Forelimb muscle (tissue), 1 donor: ENCODE measurements around the gene ZBED2. TPM values are rescaled to one million over a fixed set of nuclear protein-coding genes. Genes with fewer than 3 reads are reported as not detected.

ENCODE experiments used
- DNase-seq: peaks from one replicate; pipeline ENCODE4 v3.0.0-alpha.2; 2013; ENCODE audit warnings: low read depth
- polyA plus RNA-seq: library from polyadenylated mRNA; unstranded; fragments of 120-200 nt; gene quantifications from one replicate; pipeline ENCODE4 v1.2.1, GENCODE V29; 2013; ENCODE audit not compliant: insufficient read length

ZBED2 gene
- polyA plus RNA-seq, 1 donor: not detected

DNA sequence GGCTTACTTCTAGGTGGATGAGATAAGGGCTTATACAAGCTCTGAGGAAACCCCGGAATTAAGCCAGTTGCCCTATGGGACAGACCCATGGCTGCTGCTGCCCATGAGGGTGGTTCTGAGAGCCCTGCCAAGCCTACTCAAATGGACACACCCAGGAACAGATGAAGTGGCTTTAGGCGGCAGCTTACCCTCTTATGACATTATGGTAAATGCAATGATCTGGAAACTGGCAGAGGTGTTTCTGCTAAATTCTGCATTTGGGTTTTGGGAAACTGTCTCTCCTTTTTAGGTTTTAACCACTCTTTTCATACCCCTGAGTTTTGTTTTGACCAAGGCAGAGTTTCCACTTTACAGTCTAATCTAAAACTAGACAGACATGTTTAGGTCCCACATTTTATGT is 9.0 kb upstream of the ZBED2 start:
- DNase-seq: no peak

DNA sequence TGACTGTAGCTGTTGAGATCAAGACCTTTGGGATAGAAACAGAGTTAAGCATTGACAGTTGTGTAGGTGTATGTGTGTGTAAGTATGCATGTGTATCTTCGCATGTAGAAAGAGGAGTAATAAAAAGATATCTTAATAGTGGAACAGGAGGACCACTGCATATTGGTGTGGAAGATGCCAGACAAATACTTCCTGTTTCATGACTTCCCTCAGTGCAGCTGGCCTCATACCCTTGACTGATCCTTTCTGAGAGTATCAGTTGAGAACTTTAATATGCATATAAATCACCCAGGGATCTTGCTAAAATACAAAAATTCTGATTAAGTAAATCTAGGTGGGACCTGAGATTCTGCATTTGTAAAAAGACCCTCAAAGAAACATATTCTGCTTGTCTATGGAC is 8.5 kb upstream of the ZBED2 start:
- DNase-seq: no peak

DNA sequence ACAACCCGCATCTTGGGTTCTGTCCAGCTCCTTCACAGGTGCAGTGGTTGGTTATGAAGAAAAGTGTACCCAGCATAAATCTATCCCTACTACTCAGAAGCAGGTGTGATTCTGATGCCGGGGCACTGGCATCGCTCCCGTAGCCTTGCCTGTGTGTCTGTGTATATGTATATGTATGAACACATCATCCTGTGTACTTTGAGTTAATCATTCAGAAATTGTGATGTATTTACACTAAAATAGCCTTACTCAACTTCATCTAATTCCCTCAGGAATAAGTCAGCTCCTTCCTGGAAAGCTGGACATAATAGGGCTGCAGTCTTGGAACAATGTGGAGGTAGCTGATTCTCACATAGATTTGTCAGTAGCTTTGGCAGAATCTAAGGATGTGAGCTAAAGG is 6.7 kb upstream of the ZBED2 start:
- DNase-seq: no peak

DNA sequence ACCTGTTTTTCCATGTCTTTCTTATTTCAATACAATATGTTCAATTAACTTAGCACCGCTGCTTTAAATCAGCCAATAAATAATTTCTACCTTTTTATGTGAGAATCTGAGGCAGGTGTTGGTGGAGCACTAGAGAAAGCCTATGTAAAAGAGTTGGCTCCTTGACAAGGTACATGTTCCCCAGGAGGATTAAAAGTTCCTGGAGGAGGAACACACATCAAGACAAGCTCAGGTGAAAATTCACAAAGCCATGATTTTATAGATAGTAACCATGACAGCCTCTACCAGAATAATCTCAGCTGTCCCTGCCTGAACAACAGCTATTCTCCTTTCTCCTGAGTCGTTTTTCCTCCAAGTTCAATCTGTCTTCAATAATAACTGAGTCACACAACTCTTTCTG is 3.4 kb upstream of the ZBED2 start:
- DNase-seq: no peak

- no peak for DNase-seq
Measured at GRCh38 chr3:111598139-111598538, 3.0 kb upstream of the ZBED2 start.

DNA sequence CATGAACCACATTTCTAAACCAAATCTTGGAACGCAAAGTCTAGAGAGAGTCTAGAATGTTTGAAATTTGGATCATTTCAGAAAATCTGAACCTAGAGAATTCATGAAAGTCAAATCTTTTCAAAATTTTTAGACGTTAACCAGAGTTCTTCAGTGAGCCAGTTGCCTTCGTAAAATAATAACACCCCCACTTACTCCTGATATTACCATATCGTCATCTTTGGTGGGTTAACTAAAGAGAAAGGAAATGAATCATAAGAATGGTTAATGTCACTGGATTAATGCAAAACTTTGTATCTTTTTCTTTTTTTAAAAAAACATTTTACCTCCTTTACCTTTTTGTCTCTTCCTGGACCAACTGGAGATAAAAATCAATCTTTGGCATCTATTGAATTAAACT is 1.2 kb upstream of the ZBED2 start:
- no peak for DNase-seq

GRCh38 chr3:111594781-111595180 is 365 bp downstream of the ZBED2 start:
- DNase-seq: no peak

DNA sequence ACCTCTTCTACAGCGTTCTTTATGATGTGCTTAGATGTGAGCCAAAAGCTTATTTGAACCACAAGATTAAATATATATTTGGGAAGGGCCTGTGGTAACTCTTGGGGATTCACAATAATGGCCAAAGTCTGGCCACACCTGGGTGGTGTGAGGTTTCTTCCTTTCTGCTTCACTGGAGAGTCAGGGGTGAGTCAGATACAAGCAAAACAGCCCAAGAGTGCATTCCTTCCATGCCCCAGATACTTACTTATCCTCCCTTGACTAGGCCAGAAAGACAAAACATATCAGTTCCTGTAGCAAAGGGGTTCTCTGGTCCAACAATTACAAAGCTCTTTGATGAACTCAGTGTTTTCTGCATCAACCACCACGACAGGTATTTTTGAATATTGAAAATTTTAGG is 941 bp downstream of the ZBED2 start:
- no peak for DNase-seq

DNA sequence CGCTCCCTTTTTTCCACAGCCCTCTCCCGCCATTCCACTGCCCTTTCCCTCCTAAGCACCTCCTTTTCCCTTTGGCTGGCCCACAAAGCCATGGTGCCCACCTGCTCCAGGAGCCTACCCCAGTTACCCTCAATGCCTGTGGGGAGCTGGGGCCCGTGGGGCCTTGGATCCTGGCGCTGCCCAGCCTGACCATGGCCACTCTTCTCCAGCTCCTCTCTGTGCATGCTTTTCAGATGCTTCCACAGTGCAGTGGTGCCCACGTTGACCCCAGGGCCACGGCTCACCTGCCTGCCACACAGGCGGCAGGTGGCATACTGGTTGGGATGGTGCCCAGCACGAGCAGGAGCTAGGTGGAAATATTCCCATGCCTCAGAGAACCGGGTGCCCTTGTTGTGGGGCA is 1.5 kb downstream of the ZBED2 start:
- no peak for DNase-seq

DNA sequence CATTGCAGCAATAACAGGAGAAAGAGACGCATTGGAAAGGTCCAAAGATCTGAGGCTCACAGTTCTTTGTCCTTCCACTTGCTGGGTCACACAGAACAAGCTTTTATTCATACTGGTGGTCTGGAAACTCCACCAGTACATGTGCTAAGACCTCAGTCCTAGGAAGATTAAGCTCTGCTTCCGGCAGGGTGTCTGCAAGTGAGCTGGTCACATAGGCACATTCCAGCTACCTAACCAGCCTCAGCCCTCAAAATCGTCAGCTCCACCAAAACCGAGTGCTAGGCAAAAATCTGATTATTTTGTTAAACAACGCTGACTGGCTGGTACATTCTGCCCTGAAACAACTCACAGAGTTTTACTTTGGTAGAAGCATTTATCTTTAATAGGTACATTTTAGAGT is 2.2 kb downstream of the ZBED2 start:
- DNase-seq: no peak

GRCh38 chr3:111592143-111592542 is 3.0 kb downstream of the ZBED2 start:
- no peak for DNase-seq

DNA sequence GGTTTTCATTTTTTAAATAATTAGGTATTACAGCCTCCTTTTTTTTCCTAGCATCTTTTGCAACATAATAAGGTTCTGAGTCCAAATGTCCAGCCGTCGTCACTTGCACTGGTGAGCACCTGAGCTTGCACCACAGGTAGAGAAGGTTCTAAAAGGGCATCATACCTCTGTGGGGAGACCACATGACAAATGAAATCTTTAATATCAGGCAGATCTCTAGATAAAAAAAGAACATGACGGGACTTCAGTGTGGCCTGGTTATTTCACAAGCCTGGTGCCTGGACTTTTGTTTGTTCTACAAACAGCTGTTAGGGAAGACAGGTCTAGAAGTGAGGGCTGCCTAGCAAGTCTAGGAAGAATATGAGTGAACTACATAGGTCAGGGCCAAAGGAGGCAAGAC is 3.6 kb downstream of the ZBED2 start:
- no peak for DNase-seq

GRCh38 chr3:111590143-111590491 is 5.0 kb downstream of the ZBED2 start:
- DNase-seq: no peak

DNA sequence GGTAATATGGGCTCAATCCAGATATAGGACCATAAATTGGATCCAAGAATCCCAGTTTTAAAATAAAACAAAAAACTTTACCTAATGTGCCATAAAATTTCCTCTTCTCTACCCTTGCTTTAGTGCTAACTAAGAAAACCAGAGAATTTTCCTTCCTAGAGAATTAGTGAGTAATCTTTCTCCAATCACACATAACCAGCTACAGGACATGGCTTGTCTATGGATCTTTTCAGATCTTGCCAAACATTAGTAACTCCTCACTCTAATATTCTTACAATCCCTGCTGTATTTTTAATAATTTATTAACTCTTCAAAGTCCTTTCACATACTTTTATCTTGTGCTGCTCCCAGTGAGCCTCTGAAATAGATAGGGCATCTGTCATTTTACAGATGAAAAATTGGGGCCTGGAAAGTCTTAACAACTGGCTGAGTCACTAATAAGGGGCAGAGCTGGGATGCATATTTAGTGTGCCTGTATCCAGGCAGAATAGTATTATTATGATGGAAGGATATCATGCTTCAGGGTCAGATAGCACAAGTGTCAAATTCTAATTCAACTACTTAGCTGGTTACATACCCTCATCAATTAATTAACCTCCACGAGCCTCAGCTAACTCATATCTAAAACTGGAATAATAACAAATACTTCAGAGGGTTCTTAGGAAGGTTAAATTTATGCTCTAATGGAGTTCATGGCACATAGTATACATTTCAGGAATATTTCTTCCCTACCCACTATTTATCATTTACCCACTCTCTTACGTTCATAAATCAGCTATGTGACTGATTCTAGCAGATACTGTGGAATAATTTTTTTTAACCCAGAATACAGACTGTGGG is 5.6 kb downstream of the ZBED2 start:
- no peak for DNase-seq

- no peak for DNase-seq
Measured at GRCh38 chr3:111588527-111588926, 6.6 kb downstream of the ZBED2 start.

DNA sequence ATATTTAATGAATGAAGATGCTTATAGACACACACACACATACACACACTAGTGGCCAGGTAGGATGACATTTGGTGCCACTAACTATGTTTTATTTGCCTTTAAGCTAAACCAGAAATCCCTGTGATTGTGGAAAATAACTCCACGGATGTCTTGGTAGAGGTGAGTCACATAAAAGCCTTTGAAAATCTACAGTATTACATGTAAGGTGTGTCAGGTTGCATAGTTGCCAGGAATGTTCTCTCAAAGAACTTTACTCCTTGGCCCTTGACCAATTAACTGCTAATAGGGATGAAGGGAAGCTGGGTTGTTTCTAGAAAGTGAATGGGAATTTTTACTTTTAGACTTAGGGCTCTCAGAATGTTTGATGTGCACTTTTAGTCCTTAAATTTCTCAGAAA is 9.9 kb downstream of the ZBED2 start:
- no peak for DNase-seq

- no peak for DNase-seq
Measured at GRCh38 chr3:111584744-111585143, 10.4 kb downstream of the ZBED2 start.

- DNase-seq: no peak
Measured at GRCh38 chr3:111582120-111582474, 13.0 kb downstream of the ZBED2 start.

- DNase-seq: no peak
Measured at GRCh38 chr3:111581403-111582119, 13.6 kb downstream of the ZBED2 start.

DNA sequence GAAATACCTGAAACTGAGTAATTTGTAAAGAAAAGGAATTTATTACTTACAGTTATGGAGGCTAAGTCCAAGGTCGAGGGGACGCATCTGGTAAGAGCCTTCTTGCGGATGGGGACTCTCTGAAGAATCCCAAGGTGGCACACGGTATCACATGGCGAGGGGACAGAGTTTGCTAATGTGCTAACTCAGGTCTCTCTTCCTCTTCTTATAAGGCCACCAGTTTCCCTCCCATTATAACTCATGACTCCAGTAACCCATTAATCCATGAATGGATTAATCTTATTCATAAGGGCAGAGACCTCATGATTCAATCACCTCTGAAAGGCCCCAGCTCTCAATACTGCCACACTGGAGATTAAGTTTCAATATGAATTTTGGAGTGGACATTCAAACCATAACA is 15.7 kb downstream of the ZBED2 start:
- no peak for DNase-seq

GRCh38 chr3:111578867-111579266 is 16.3 kb downstream of the ZBED2 start:
- no peak for DNase-seq

- no peak for DNase-seq
Measured at GRCh38 chr3:111577798-111578685, 17.1 kb downstream of the ZBED2 start.

DNA sequence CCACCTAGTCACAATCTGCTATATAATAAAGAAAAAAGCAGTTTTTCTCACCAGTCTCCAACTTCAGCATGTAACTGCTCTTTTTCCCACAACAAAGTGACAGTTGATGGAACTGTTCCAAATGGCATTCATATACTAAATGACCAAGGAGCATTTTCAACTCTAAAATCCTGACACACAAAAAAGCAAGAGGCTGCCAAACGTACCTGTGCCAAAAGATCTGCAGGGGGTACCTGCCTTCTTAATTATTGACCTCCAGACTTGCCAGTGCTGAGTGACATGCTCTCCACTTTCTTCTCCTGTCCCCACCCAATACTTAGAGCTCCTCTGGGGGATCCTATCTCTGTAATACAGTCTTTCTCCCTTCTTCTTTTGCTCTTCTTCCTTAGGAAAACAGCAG is 18.0 kb downstream of the ZBED2 start:
- no peak for DNase-seq
